Upper lobe of left lung (tissue), 4 donors: Measurements from ENCODE around the gene SLC25A44.

Experiments used
- EP300 ChIP-seq, 4 donors: sonication (generic); formaldehyde crosslinking; IDR thresholded peaks; one replicate each; pipeline ENCODE4 v1.5.1; 2017; ENCODE audit warnings: antibody characterized with exemption in 4 of 4, control low read depth in 2 of 4
- TF ChIP-seq, protein P1 (sequence below), 6 experiments: fragments of 450-650 bp in 4 of 6; fragments of 200-600 bp in 2 of 6; sonication (generic) in 2 of 6; IDR thresholded peaks; one replicate each; pipeline ENCODE4 v1.5.1; 2016 to 2019; ENCODE audit warnings: antibody characterized with exemption in 6 of 6

DNA sequence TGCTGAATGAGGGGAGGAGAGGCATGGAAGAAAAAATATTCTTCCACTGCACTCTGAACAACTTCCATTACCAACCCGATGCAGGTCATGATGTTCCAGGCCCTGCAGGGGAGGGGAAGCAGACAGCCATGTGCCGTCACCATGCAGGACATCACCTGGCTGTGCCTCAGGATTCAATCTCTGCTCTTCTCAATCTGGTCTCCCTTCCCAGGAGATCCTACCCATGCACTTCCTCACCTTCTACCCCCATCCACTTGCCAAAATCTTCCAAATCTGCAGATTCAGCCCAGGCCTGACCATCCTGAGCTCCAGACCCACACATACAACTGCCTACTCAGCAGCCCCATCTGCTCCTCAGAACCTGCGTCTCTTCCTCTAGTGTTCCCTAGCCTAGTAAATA lies 59.7 kb downstream of the SLC25A44 start:
- no peak for TF ChIP-seq EP300 (IDR thresholded peaks at IDR 0.05)
- TF ChIP-seq, protein P1, sequence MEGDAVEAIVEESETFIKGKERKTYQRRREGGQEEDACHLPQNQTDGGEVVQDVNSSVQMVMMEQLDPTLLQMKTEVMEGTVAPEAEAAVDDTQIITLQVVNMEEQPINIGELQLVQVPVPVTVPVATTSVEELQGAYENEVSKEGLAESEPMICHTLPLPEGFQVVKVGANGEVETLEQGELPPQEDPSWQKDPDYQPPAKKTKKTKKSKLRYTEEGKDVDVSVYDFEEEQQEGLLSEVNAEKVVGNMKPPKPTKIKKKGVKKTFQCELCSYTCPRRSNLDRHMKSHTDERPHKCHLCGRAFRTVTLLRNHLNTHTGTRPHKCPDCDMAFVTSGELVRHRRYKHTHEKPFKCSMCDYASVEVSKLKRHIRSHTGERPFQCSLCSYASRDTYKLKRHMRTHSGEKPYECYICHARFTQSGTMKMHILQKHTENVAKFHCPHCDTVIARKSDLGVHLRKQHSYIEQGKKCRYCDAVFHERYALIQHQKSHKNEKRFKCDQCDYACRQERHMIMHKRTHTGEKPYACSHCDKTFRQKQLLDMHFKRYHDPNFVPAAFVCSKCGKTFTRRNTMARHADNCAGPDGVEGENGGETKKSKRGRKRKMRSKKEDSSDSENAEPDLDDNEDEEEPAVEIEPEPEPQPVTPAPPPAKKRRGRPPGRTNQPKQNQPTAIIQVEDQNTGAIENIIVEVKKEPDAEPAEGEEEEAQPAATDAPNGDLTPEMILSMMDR (IDR thresholded peaks at IDR 0.05): no peak
